Measurements from ENCODE around the gene RBM34.

DNA sequence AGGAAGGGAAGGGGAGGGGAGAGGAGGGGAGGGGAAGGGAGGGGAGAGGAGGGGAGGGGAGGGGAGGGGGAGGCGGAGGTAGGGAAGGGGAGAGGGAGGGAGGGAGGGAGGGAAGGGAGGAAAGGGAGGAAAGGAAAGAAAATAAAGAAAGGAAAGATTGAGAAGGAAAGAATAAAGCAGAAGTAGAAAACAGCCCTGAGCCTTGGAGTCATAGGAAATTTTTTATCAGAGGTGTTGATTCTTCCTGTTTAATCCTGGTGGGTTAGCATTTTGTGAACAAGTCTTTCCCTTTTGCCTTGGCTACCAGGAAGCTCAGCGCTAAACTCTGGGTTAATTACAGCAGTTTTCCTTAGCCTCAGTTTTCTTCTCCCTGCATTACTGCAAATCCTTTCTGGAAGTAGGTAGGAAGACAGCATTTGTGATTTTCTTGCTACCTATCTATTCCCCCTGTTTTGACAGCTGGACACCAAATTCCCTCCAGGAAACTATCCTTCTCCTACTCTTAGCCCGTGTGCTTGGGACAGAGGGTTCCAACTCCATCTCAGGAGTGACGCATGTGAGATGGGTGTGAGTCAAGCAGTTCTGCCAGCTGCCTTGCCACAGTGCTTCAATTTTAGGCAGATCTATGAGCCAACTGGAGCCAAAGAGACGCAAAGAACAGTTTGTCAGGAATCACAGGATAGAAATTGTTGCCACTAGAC is 59.3 kb downstream of the RBM34 start:
- TF ChIP-seq, protein P1, sequence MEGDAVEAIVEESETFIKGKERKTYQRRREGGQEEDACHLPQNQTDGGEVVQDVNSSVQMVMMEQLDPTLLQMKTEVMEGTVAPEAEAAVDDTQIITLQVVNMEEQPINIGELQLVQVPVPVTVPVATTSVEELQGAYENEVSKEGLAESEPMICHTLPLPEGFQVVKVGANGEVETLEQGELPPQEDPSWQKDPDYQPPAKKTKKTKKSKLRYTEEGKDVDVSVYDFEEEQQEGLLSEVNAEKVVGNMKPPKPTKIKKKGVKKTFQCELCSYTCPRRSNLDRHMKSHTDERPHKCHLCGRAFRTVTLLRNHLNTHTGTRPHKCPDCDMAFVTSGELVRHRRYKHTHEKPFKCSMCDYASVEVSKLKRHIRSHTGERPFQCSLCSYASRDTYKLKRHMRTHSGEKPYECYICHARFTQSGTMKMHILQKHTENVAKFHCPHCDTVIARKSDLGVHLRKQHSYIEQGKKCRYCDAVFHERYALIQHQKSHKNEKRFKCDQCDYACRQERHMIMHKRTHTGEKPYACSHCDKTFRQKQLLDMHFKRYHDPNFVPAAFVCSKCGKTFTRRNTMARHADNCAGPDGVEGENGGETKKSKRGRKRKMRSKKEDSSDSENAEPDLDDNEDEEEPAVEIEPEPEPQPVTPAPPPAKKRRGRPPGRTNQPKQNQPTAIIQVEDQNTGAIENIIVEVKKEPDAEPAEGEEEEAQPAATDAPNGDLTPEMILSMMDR (IDR thresholded peaks at IDR 0.05): no peak
- no peak for TF ChIP-seq POLR2A (IDR thresholded peaks at IDR 0.05)

Data from uterus (tissue), 2 donors.